NCI-H510A treated with DMSO at 0.1 percent for 48 hours (cell line): ENCODE results near the gene NAV1.
"Not testable (repeated sequence)": the region's sequence is repeated elsewhere in the genome, so short reads cannot be mapped to it uniquely, and the experiment has no call there.

Source experiments
- DNase-seq: peaks from one replicate; lab custom pipeline; 2025; lab: John Stamatoyannopoulos, UW

The NAV1 gene

DNA sequence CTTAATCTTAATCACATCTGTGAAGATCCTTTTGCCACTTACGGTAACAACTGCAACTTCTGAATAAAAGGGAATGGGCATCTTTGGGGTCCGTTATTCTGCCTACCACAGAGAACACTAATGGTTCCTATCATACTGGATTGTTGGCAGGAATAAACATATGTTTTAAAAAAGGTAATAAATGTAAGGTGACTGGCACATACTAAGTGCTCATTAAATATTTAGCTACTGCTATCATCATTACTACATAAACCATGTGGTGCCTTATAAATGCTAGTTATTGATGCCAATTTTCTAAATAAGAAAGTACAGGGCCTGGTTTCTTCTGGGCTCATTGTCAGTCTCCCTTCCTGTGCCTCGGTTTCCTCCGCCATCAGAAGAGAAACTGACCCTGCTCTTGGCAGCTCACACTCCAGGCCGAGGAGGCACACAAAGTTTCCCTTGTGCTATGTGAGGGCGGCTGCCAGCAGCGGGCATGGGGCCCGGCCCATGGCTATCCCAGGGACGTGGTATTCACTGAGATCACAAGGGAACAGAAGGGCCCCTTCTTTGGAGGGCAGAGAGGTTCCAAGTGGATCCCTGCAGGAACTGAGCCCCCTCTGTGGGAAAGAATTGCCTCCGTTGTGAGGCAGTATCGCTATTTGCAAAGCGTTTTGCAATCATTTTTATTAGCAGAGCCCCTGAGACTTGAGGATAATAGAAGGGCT is 26.2 kb downstream of the NAV1 start:
- no peak for DNase-seq

DNA sequence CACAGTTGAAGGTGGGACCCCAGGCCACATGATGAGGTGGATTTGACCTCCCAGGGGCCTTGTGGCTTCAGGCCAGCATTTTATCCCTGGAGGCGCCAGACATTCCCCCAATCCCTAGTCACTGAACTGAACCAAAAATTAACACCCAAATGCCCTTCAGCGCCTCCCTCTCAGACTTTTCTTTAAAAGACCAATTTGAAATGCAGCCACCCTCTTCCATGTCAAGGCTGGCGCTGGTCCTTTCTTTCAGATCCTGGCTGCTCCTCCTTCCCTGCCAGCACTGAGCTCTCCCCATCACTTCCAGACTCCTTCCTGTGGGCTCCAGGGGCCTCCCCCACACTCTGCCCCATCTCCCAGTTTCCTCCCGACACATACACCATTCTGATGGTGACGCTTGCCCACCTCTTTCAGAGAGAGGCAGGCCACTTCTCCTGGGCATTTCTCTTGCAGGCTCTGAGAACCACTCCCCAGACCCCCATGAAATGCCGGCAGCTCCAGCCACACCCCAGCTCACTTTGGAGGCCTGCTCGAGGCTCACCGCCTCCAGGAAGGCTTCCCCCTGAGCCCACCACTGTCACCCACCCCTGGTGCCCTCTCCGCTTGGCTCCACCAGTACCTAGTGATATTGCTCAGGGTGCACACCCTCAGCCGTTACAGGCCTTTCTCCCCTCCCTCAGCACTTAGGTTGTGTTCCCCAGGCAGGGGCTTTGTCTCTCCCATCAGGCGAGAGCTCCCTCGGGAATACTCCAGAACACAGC is 27.0 kb downstream of the NAV1 start:
- no peak for DNase-seq

DNA sequence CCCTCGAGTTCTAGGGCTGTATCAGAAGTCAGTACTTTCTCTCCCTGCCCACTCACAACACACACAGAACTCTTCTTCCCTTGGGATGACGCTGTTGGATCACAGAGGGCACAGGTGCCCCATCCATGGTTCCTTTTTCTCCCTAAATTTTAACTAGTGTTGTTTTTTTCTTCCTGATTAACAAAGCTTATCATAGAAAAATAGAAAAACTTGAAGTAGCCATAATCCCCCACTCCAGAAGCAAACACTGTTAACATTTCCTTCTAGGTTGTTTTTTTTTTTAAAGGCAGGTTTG is 27.5 kb downstream of the NAV1 start:
- DNase-seq: no peak

DNA sequence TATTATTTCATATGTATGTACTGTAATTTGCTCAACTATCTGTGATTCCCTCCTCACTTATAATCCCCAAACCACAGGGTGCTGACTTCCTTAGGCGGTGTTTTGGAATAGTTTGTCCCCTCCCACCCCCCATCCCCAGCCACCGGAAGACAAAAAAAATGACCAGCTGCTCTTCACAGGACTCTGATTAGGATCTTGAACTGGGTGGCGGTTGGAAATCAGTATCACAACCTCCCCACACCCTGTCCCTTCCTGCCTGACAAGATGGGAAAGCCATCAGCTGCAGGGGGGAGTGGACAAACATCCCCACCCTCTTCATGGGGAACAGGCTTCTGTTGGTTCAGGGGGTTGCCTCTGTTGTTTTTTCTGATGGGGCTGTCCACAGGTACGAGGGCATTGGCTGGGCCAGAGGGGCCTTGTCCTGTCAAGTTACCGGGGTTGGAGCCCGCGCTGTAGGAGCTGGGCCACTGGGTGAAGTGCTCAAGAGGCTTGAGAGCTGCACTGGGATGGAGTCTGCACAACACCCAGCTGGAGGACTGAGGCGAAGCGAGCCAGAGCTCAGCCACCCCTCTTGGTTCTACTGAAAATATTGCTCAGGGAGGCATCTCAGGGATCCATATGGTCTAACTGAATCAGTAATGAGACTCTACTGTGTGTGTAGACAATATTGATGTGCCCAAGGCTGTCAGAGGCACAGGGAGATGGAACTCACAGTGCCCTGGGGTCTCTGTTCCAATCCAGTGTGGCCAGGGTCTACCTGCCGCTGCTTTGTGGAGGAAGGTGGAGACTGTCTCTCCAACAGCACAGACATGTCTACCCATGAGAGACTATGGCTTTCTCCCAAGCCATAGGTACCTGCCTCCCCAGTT is 28.2 kb downstream of the NAV1 start:
- no peak for DNase-seq

DNA sequence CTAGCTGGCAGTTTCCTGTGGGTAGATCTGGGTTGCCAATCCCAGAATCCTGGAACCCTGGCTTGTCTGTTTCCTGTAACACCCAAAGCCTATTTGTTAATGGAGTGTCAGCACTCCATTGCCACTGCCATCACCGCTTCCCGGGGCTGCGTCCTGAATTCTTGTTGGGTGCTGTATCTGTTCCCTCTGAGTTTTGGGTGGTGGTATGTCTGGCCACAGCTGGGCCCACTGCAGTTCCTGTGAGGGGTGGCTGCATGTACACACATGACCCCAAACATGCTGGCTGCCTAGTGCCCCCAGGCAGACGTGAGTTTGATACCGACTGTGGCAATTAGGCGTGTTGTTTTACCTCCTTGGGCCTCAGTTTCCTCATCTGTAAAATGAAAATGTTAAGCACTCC is 29.3 kb downstream of the NAV1 start:
- no peak for DNase-seq

DNA sequence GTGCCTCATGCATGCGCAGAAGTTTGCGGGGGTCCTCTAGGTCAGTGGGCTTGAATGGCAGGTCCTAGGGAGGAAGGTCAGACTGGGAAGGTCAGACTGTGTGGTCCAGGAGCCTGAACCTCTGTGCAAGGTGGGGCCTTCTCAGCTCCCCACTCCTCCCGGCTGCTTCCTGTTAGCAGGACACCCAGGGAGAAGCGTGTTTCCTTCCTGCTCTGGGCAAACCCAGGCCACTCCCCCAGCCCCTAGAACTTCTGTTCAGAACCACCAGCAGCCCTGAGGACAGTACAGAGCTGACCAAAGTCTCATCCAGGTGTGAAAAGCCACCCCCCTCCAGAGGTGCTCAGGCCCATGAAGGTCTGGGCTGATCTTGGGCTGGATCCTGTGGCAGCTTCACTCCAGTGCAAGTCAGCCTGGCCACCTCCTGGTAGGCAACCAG is 29.9 kb downstream of the NAV1 start:
- no peak for DNase-seq

DNA sequence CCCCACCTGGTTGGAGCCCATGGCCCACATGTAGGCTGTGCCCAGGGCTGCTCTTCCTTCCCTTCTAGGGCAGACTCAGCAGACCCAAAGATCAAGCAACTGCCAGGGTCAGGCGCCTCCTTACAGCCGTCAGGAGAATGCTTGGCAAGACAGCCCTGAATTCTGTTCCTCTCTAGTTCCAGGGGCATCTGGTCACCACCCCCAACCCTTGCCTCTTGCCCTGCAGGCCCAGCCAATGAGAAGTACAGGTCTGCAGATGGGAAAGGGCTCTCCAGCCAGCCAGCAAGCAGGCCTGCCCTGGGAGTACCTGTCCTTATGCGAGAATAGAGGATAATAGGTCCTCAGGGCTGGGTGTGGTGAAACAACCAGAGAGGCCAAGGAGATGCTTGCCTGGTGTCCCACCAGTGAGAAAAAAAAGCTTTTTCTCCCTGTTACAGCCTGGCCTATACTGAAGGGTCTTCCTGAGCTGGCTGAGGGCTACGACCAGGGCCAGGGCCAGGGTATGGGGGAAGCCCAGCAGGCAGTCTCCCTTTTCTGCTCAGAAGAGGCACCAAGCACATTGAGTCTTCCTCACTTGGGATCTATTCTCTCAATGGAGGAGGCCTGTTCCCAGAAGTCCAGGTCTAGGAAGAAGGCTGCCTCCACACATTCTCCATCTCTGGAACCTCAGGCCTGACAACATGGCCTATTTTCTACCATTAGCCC is 31.4 kb downstream of the NAV1 start:
- no peak for DNase-seq

DNA sequence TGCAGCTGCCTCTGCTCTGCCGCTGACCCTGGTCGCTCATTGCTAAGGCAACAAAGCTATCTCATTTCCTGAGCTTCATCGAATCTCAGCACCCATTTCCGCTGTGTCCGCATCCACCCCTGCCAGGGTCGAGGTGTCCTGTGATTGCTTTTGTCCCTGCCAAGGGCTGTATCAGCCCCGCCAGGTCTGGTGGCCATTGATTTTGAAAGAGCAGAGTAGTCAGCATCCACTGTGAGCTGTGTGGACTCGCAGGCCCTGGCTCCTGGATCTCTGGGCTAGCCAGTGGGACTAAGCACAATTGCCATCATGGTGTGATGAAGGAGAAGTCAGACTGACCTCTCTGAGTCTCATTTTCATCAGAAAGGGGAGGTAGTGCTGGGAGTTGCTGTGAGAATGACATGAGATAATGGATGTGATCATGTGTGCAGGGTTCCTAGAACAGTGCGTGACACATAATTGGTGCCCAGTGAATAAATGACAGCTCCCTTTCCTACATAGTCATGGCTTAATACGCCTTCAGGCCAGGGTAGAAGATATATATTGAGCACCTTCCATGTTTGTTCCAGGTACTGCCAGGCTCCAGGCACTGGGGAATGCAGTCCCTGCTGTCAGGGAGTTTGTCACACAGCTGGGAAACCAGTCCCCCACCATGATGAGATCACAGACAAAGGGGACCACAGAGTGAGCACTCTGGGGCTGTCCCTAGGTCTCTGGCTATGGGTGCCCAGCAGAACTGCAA is 32.1 kb downstream of the NAV1 start:
- no peak for DNase-seq

DNA sequence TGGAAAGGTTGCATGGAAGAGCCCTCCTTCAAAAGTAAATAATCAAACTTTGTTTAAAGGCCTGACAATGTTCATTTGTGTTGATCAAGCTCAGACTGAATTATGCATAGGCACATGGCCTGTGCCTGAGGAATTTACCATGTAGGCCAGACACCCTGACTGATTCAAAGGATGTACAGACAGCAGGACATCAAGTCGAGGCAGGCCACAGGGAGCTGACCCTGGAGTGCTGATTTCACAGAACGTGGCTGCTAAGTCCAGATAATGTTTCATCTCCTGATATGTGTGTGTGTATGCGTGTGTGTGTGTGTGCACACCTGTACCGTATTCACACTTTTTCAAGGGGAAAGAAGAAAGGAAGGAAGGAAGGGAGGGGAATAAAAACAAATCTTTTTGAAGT is 34.1 kb downstream of the NAV1 start:
- no peak for DNase-seq

DNA sequence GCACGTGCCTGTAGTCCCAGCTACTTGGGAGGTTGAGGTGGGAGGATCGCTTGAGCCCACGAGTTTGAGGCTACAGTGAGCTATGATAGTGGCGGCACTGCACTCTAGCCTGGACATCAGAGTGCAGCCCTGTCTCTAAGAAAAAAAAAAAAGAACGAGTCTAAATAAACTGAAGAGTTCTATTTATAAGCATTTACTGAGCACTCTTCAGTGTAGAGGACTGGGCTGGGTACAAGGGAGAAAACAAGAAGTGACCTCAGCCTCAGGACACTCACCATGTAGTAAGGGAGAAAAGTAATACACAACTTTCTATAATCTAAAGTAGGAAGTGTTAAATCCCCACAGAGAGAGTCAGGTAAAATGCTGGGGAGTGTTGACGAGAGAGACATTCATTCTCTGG is 35.0 kb downstream of the NAV1 start:
- no peak for DNase-seq

DNA sequence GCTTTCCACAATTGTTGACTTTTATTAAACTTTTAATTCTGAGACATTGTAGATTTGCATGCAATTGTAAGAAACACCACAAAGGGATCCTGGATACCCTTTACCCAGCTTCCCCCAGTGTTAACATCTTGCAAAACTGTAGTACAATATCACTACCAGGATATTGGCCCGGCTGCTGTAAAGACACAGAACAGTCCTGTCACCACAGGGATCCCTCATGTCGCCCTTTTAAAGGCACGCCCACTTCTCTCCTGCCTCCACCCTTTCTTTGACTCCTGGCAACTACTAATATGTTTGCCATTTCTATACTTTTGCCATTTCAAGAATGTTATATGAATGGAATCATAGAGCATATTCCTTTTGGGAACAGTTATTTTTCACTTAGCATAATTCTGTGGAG is 37.0 kb downstream of the NAV1 start:
- DNase-seq: no peak

DNA sequence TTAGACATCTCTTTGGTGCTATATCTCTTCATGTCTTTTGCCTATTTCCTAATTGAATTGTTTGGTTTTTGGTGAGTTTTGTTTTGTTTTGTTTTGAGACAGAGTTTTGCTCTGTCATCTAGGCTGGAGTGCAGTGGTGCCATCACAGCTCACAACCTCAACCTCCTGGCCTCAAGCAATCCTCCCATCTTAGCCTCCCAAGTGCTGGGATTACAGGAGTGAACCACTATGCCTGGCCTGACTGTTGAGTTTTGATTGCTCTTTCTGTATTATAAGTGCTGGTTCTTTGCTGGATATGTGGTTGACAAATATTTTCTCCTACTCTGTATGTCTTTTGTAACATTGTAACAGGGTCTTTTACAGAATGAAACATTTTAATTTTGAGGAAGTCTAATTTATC is 38.0 kb downstream of the NAV1 start:
- DNase-seq: no peak

DNA sequence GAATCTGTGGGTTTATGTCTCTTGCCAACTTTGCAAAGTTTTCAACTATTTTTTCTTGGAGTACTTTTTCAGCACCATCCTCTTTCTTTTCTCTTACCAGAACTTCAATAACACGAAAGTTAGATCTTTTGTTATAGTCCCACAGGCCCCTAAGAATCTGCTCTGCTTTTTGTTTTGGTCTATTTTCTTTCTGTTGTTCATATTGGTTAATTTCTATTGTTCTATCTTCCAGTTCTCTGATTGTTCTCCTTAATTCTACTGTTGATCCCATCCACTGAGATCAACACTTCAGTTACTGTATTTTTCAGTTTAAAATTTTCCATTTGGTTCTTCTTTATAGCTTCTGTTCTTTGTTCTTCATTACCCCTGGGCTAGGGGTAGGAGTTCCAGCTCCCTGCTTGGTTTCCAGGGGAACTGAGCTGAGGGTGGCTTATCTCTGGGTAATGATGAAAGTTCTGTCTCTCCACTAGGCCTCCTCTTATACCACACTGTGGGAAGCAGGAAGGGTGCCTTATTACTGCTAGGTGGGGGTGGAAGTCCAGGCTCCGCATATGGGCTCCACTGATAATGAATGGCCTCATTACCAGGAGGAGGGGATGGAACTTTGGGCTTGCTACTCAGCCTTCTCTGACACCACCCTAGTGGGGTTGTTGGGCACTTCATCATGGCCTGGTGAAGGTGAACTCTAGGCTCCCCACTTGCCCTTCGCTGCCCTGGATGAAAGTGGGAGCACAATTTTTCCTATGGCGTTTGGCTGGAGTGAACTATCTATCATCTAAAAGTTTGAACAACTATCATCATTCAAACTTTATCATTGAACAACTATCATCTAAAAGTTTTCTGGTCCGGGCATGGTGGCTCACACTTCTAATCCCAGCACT is 39.3 kb downstream of the NAV1 start:
- no peak for DNase-seq

DNA sequence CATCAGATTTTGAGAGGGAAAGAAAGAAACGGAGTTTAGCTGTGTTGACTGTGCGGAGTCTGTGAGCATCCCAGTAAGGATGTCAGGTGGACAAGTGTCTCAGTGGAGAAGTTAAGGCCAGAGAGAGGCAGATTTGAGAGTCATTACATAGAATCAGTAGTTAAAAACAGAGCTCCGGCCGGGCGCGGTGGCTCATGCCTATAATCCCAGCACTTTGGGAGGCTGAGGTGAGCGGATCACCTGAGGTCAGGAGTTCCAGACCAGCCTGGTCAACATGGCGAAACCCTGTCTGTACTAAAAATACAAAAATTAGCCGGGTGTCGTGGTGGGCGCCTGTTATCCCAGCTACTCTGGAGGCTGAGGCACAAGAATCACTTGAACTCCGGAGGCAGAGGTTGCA is 42.4 kb downstream of the NAV1 start:
- not testable (repeated sequence) for DNase-seq

DNA sequence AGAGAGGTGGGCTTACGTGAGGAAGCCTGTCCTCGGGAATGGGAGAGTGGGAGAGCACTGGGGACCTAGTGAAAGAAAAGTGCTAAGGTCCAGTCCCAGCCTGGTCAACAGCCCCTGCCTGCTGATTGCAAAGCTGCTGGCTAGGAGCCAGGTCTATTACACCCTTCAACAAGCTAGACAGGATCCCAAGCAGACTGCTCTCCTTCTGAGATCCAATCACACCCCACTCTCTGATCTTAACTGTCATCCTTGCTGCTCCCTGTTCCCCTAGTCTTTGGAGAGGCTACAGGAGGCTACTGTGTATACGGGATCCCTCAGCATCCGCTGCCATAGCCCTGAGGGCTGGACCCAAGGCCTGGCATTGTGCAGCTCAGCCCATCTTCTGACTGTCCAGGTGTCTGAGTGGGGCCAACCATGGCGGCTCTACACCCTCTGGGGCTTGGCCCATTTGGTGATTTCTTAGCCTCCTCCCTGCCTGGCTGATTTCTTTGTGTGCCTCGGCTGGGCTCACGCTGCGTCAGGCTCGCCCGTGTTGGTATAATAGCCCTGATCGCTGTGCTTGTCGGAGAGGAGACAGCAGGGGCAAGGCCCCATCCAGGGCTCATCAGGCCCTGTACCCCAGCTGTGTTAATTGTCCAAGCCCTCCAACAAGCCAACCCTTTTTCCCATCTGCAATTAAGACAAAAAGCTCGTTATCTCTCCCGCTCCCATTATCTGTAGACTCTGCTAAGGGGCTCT is 43.9 kb downstream of the NAV1 start:
- DNase-seq: peak; percentile 53

DNA sequence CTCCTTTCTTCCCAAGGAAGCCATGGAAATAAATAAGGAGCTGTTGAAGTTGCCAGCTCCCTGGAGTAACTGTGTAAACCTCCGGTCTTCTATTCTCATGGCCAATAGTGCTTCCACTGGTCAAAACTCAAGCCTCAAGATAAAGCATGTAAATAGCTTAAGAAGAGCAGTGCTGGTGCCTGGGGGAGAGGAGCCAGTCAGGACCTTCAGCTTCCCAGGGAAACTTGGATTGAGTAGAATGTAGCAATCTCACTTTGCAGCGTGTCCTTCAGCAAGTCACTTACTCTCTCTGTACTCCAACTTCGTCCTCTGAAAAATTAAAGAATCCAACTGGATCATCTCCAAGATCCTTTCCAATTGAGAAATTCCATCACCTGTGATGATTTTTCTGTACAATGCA is 44.7 kb downstream of the NAV1 start:
- no peak for DNase-seq

DNA sequence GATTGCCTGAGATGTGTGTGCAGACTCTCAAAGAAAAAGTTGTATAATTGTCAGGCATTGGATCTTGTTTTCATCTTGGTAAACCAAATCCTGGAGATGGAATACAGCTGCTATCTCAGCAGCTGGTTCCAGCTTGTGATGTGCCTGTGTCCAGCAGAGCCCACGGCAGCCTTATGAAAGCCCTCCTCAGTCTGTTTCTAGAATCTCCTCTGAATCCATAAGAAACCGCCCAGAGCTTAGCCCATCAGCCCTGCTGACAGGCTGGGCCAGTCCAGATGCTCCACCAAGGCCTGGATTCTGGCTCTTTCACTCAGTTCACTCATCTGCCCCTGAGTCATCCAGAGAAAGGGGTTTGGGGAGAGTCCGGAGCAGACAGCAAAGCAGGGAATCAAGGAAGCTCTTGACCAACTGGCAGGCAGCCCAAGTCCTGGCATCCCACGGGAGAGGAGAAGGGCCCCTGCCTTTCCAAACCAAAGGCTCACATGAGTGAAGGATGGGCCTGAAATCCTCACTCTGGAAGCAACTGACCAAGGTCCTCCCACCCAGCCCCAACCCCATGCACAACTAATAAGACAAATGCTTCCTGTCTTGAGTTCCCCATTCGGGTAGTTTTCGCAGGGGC is 45.7 kb downstream of the NAV1 start:
- DNase-seq: no peak

DNA sequence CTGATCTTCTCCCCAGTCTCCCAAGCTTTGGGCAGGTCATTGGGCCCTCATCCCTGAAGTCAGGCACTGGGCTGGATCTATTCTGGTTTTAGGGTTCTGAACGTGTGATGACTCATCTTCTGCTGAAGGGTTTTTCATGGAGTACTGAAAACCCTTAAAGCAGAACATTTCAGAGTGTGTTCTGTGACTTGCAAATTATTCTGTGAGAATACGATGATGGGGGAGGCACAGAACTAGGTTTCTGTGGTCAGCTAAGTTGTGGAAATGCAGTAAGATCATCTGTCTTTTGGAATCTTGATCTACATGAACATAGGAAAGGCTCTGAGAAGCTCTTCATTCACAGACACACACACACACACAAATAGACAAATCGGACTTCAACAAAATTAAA is 46.2 kb downstream of the NAV1 start:
- DNase-seq: no peak

DNA sequence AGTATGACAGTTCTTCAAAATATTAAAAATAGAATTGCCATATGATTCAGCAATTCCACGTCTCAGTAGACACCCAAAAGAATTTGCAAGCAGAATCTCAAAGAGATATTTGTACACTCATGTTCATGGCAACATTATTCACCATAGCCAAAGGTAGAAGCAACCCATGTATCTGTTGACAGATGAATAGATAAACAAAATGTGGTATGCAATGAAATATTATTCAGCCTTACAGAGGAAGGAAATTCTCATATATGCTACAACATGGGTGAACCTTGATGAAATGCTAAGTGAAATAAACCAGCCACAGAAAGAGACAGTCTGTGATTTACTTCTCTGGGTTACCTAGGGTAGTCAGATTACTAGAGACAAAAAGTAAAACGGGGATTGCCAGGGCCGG is 47.0 kb downstream of the NAV1 start:
- no peak for DNase-seq

DNA sequence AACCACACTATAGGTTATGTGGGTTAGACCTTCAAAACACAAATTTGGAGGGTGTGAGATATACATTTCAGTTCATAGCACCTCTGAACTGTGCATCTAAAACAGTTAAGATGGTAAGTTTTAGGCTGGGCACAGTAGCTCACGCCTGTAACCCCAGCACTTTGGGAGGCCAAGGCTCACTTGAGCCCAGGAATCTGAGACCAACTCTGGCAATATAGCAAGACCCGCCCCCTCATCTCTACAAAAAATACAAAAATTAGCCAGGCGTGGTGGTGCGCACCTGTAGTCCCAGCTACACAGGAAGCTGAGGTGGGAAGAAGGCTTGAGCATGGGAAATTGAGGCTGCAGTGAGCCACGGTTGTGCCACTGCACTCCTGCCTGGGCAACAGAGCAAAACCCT is 47.9 kb downstream of the NAV1 start:
- no peak for DNase-seq
